ENCODE results near the gene PLXDC2.

PLXDC2 gene

DNA sequence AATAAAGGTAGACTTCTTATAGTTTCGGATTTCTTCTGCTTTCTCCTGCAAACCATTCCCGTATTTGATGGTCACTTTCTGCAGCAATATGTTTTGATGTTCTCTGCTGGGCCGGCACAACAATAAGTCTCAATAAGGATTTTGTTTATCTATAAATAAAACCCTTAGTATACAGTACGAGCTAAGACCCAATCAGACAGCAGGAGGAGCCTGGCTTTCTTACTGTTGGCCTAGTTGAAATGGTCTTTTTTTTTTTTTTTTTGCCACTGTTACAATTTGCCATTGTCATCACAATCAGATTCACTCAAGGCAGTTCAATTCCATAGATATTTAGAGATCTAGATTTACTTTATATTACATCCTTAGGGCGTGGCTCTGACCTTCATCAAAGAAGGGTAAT, 76.4 kb downstream of the PLXDC2 start:
- no peak for DNase-seq (ENCODE audit: extremely low read depth, low read depth)
- no peak overlapping the region for H3K4me3 ChIP-seq (replicated peaks; ENCODE audit: low read depth, low read length)
- TF ChIP-seq, protein P1, sequence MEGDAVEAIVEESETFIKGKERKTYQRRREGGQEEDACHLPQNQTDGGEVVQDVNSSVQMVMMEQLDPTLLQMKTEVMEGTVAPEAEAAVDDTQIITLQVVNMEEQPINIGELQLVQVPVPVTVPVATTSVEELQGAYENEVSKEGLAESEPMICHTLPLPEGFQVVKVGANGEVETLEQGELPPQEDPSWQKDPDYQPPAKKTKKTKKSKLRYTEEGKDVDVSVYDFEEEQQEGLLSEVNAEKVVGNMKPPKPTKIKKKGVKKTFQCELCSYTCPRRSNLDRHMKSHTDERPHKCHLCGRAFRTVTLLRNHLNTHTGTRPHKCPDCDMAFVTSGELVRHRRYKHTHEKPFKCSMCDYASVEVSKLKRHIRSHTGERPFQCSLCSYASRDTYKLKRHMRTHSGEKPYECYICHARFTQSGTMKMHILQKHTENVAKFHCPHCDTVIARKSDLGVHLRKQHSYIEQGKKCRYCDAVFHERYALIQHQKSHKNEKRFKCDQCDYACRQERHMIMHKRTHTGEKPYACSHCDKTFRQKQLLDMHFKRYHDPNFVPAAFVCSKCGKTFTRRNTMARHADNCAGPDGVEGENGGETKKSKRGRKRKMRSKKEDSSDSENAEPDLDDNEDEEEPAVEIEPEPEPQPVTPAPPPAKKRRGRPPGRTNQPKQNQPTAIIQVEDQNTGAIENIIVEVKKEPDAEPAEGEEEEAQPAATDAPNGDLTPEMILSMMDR (IDR thresholded peaks at IDR 0.05; ENCODE audit: low read depth, low read length, missing control alignments) = no peak

DNA sequence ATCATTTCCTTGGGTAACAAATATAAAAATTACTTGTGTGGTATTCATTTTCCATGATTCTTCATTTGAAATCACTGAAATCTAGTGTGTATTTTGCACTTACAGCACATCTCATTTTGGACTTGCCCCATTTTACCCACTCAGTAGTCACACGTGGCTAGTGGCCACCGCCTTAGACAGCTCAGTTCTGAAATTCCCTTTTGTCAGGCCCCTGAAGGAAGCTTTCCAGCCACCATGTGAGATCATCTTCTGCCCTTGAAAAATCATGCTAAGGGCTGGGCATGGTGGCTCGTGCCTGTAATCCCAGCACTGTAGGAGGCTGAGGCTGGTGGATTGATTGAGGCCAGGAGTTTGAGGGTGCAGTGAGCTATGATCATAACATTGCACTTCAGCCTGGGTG, 79.3 kb downstream of the PLXDC2 start:
- DNase-seq (ENCODE audit: extremely low read depth, low read depth) = no peak
- no peak overlapping the region for H3K4me3 ChIP-seq (replicated peaks; ENCODE audit: low read depth, low read length)
- TF ChIP-seq, protein P1 (IDR thresholded peaks at IDR 0.05; ENCODE audit: low read depth, low read length, missing control alignments) = no peak

DNA sequence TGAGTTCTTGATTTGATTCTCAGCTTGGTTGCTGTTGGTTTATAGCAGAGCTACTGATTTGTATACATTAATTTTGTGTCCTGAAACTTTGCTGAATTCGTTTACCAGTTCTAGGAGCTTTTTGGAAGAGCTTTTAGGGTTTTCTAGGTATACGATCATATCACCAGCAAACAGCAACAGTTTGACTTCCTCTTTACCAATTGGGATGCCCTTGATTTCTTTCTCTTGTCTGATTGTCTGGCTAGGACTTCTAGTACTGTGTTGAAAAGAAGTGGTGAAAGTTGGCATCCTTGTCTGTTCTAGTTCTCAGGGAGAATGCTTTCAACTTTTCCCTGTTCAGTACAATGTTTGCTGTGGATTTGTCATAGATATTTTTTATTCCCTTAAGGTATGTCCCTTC, 86.2 kb downstream of the PLXDC2 start:
- TF ChIP-seq, protein P1 (IDR thresholded peaks at IDR 0.05; ENCODE audit: low read depth, low read length, missing control alignments) = no peak
- DNase-seq (ENCODE audit: extremely low read depth, low read depth) = no peak

DNA sequence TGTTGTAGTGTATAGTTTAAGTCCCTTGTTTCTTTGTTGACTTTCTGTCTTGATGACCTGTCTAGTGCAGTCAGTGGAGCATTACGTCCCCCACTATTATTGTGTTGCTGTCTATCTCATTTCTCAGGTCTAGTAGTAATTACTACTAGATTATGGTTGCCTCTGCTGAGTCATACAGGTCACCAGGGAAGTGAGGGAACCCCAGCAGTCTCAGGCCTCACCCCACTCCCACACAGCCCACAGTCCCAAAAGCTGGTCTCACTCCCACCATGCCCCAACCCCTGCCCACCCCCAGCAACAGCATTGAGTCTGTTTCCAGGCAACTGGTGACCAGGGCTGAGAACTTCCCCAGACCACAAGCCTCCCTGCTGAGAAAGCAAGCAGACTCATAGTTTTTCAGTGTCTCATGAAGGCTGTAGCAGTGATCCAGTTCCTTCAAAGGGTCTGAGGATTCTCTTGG, 88.0 kb downstream of the PLXDC2 start:
- TF ChIP-seq, protein P1 (IDR thresholded peaks at IDR 0.05; ENCODE audit: low read depth, low read length, missing control alignments) = no peak
- DNase-seq (ENCODE audit: extremely low read depth, low read depth) = no peak

More for the DNA sequence above, 86.2 kb downstream of the PLXDC2 start:
- H3K4me3 ChIP-seq (replicated peaks; ENCODE audit: low read depth, low read length) = no peak overlapping the region

GRCh38 chr10:19906108-19906791, 90.0 kb downstream of the PLXDC2 start:
- TF ChIP-seq, protein P1 (IDR thresholded peaks at IDR 0.05; ENCODE audit: low read depth, low read length, missing control alignments) = no peak
- H3K4me3 ChIP-seq (replicated peaks; ENCODE audit: low read depth, low read length) = no peak overlapping the region
- DNase-seq (ENCODE audit: extremely low read depth, low read depth) = no peak

More for the DNA sequence above, 88.0 kb downstream of the PLXDC2 start:
- H3K4me3 ChIP-seq (replicated peaks; ENCODE audit: low read depth, low read length) = no peak overlapping the region

DNA sequence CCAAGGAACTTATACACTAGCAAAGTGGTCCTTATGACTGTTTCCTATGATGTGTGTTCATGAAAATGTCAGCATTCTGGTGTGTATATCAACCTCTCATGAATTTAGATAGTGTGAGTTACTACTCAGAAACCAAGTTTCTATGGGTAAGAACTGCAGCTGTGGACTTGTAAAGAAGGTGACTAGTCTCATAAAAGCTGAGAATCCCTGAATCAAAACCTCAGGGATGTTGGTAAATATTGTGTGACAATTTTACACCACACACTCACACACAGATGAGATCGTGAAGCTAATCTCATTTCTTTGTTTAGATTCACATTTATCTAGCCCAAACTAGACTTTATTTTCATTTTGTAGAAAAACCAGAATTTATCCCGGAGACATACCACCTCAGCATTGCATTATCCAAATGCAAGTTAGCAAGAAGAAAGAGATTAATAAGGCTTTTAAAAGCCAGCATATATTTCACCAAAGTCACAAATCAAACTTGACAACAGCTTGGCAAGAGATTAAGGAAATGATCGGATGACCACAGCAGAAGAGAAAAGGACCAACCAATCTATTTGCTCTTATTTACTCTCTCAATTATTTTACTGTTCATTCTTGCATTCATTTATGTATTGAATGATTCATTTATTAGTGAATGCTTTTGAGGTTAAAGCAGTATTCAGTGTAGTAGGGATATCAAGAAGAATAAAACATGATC, 92.9 kb downstream of the PLXDC2 start:
- DNase-seq (ENCODE audit: extremely low read depth, low read depth) = no peak
- H3K4me3 ChIP-seq (replicated peaks; ENCODE audit: low read depth, low read length) = no peak overlapping the region
- TF ChIP-seq, protein P1 (IDR thresholded peaks at IDR 0.05; ENCODE audit: low read depth, low read length, missing control alignments) = no peak

All from HFF-Myc (cell line).